SK-N-SH treated with all-trans-retinoic acid at 6 μM for 48 hours (cell line): ENCODE results near the gene C10orf143.

Experiments
- ATAC-seq: fragments of 200-7000 bp; cut with Tn5 transposase; 3 replicates; pipeline ENCODE4 v1.9.1; 2020; ENCODE audit warnings: mild to moderate bottlenecking, moderate library complexity
- BACH2 ChIP-seq: fragments of 250-450 bp; sonication (Bioruptor Pico); IDR thresholded peaks from 2 replicates; pipeline ENCODE4 v1.9.0; 2021; ENCODE audit warnings: mild to moderate bottlenecking, borderline replicate concordance
- CREB5 ChIP-seq: fragments of 250-450 bp; sonication (Bioruptor Pico); IDR thresholded peaks from 2 replicates; pipeline ENCODE4 v1.5.1; 2020; ENCODE audit warnings: low read depth, mild to moderate bottlenecking, moderate library complexity
- CSRNP3 ChIP-seq: fragments of 250-450 bp; sonication (Bioruptor Pico); IDR thresholded peaks from 2 replicates; pipeline ENCODE4 v1.5.1; 2021; ENCODE audit warnings: mild to moderate bottlenecking, moderate library complexity
- ESRRG ChIP-seq: fragments of 250-450 bp; sonication (Bioruptor Pico); IDR thresholded peaks from 2 replicates; pipeline ENCODE4 v1.6.1; 2021; ENCODE audit warnings: mild to moderate bottlenecking
- GLIS3 ChIP-seq: fragments of 250-450 bp; sonication (Bioruptor Pico); IDR thresholded peaks from 2 replicates; pipeline ENCODE4 v1.5.0; 2020; ENCODE audit warnings: mild to moderate bottlenecking, moderate library complexity
- ISL1 ChIP-seq: fragments of 250-450 bp; sonication (Bioruptor Pico); IDR thresholded peaks from 2 replicates; pipeline ENCODE4 v2.1.2; 2022; ENCODE audit warnings: mild to moderate bottlenecking, moderate library complexity
- OSR1 ChIP-seq: fragments of 250-450 bp; sonication (Bioruptor Pico); IDR thresholded peaks from 2 replicates; pipeline ENCODE4 v1.8.0; 2022; ENCODE audit warnings: moderate library complexity, mild to moderate bottlenecking, inconsistent platforms
- POU6F1 ChIP-seq: fragments of 250-450 bp; sonication (Bioruptor Pico); IDR thresholded peaks from 2 replicates; pipeline ENCODE4 v1.8.0; 2021; ENCODE audit warnings: low read depth, mild to moderate bottlenecking, moderate library complexity, borderline replicate concordance
- PPARA ChIP-seq: fragments of 250-450 bp; sonication (Bioruptor Pico); IDR thresholded peaks from 2 replicates; pipeline ENCODE4 v1.5.0; 2020; ENCODE audit warnings: mild to moderate bottlenecking, borderline replicate concordance
- RARB ChIP-seq: fragments of 250-450 bp; sonication (Bioruptor Pico); IDR thresholded peaks from 2 replicates; pipeline ENCODE4 v1.8.0; 2021; ENCODE audit warnings: mild to moderate bottlenecking, moderate library complexity
- SNAI2 ChIP-seq: fragments of 250-450 bp; sonication (Bioruptor Pico); IDR thresholded peaks from 2 replicates; pipeline ENCODE4 v1.5.0; 2020; ENCODE audit warnings: mild to moderate bottlenecking, moderate library complexity
- TCF4 ChIP-seq: fragments of 250-450 bp; sonication (Bioruptor Pico); IDR thresholded peaks from 2 replicates; pipeline ENCODE4 v1.8.0; 2021; ENCODE audit warnings: mild to moderate bottlenecking, moderate library complexity, borderline replicate concordance
- TOX ChIP-seq: fragments of 250-450 bp; sonication (Bioruptor Pico); IDR thresholded peaks from 2 replicates; pipeline ENCODE4 v1.8.0; 2021; ENCODE audit warnings: mild to moderate bottlenecking, moderate library complexity, borderline replicate concordance
- TSHZ2 ChIP-seq: fragments of 250-450 bp; sonication (Bioruptor Pico); IDR thresholded peaks from 2 replicates; pipeline ENCODE4 v1.5.0; 2020; ENCODE audit warnings: mild to moderate bottlenecking, moderate library complexity
- ZFP30 ChIP-seq: fragments of 450-650 bp; formaldehyde crosslinking; IDR thresholded peaks from 2 replicates; pipeline ENCODE4 v1.5.0; 2022; ENCODE audit warnings: mild to moderate bottlenecking, moderate library complexity
- ZNF565 ChIP-seq: fragments of 450-650 bp; formaldehyde crosslinking; conservative IDR thresholded peaks from 2 replicates; pipeline ENCODE4 v1.5.0; 2020; ENCODE audit warnings: low read depth, mild to moderate bottlenecking, moderate library complexity
- ZNF70 ChIP-seq: fragments of 450-650 bp; formaldehyde crosslinking; IDR thresholded peaks from 2 replicates; pipeline ENCODE4 v1.5.0; 2020; ENCODE audit warnings: mild to moderate bottlenecking, moderate library complexity
- ZNF8 ChIP-seq: fragments of 450-650 bp; formaldehyde crosslinking; IDR thresholded peaks from 2 replicates; pipeline ENCODE4 v1.5.0; 2020; ENCODE audit warnings: mild to moderate bottlenecking, moderate library complexity

C10orf143 gene

GRCh38 chr10:130045091-130045652, 65.5 kb downstream of the C10orf143 start:
- TF ChIP-seq SNAI2 (CRISPR knock-in tag) = no peak
- TF ChIP-seq RARB (CRISPR knock-in tag) = no peak
- no peak for TF ChIP-seq ZNF8 (CRISPR knock-in tag)
- no peak for TF ChIP-seq ZNF565 (CRISPR knock-in tag)
- TF ChIP-seq TSHZ2 (CRISPR knock-in tag) = no peak
- TF ChIP-seq ZFP30 = no peak
- no peak for ATAC-seq

- TF ChIP-seq ISL1 (CRISPR knock-in tag) (no peak), CREB5 (CRISPR knock-in tag) (no peak), TSHZ2 (CRISPR knock-in tag) (no peak), CSRNP3 (CRISPR knock-in tag) (no peak), TCF4 (CRISPR knock-in tag) (no peak), POU6F1 (no peak), ZNF70 (CRISPR knock-in tag) (no peak), SNAI2 (CRISPR knock-in tag) (no peak), ESRRG (CRISPR knock-in tag) (no peak), OSR1 (CRISPR knock-in tag) (no peak)
- ATAC-seq = no peak
Observed at GRCh38 chr10:130044067-130045061, 66.3 kb downstream of the C10orf143 start.

GRCh38 chr10:130043491-130043890, 67.1 kb downstream of the C10orf143 start:
- TF ChIP-seq ESRRG (CRISPR knock-in tag) (no peak), BACH2 (CRISPR knock-in tag) (no peak), PPARA (CRISPR knock-in tag) (no peak), TOX (no peak), GLIS3 (no peak), RARB (CRISPR knock-in tag) (no peak), SNAI2 (CRISPR knock-in tag) (no peak)
- no peak for ATAC-seq
